NCI-H510A (cell line): Measurements from ENCODE around the gene PCSK5.

Experiments used
- DNase-seq: peaks from one replicate; lab custom pipeline; 2025; lab: John Stamatoyannopoulos, UW

PCSK5 gene

DNA sequence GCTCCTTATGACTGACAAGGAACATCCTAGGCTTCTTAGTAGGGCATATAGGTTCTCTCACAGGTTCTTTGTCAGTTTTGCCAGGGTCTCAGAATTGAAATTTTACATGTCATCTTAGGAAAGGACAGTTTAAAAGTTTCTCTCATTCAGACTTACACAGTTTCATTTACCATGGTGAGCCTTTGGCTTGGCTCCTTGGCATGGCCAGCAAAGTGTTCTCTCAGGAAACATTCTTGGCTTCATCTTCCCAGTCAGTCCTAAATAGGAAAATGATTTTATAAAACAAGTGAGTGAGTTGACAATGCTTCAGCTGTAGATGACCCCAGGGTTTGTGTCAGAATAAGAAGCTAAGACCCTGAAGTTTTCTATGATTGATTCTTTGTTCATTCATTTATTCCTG, 191.6 kb downstream of the PCSK5 start:
- no peak for DNase-seq

DNA sequence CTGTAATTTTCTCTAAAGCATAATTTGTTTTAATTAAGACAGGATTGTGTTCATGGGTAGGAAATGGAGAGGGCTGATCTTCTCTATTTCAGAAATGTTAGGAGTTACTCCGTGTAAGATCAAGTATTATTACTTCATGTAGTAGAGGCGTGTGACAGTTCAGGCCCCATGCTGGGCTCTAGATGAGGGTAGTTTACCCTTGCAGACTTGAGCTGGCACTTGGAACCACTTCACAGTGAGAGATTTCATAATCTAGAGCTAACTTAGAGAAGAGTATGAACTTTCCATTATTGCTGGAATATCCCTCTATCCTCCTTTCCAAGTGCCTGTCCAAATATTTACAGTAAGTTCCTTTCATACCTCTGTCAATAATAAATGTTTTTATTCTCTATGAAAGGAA, 195.1 kb downstream of the PCSK5 start:
- no peak for DNase-seq

DNA sequence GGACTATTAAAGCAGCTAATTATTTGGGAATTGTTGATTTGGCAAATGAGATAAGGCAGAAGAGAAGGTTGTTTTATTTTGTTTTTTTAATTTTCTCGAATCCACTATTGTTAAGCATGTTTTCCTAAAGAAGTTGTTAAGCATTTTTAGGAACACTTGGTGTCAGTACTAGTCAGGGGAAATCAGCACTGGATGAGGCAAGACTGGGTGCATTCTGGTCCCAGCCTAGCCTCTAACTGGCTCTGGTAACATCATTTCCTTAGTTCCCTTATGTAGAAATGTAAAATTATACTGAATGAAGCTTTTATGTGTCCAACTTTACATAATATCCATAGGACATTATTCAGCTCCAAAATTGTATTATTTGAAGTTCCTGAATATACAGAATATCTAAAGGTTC, 196.1 kb downstream of the PCSK5 start:
- no peak for DNase-seq

DNA sequence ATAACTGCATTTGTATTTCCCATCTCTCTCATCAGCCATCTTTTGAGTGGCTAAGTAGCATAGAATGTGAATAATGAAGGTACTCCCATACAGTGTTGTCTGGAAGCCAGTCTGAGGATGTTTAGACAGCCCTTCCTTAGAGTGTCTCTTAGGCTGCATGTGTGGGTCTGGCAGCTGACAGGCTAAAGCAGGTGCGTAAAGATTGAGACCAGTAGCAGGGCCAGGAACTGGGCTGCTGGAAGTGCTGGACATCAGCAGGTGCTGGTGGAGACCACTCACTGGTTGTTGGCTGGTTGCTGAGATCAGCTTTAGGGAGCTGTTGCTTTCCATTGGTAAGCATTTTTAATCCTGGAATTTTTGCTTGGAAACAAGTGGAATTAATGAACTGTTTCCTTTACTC, 197.5 kb downstream of the PCSK5 start:
- DNase-seq, result no peak

DNA sequence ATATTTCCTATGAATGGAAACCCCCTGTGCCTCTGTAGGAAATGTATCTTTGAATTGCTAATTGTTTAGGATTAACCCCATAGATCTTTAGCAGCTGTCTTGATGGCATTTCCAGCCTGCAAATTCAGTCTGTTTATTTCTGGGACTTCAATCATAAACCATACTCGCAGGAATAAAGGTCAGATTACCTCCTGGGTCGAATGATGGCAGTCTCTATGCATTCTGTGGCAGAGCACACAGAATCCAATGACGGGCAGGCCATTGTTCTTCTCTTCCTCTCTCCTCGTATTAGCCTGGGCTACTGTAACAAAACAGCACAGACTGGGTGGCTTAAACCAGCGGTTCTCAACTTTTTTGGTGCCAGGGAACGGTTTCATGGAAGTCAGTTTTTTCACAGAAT, 199.9 kb downstream of the PCSK5 start:
- DNase-seq, result no peak

DNA sequence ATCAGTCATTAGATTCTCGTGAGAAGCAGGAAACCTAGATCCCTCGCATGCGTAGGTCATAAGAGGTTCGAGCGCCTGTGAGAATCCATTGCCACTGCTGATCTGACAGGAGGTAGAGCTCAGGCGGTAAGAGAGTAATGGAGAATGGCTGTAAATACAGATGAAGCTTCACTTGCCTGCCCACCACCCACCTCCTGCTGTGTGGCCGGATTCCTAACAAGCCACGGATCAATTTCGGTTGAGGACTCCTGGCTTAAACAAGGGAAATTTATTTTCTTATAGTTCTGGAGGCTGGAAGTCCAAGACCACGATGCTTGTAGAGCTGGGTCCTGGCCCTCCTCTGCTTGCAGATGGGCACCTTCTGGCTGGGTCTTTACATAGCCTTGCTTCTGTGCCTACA, 200.4 kb downstream of the PCSK5 start:
- DNase-seq, result no peak

DNA sequence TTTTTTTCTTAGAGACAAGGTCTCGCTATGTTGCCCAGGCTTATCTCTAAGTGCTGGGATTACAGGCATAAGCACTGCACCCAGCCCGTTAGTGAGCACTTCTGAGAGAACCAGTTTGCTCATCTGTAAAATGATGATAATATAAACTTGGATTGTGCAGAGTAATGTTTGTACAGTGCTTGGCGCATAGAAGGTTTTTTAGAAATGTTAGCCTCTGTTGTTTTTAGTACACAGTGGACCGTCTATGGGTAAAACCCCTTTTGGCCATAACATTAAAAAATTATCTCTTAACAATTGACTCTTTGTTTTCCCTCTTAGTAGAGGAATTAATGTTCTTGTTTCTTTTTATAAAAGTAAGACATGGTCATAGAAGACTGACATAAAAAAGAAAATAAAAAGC, 202.1 kb downstream of the PCSK5 start:
- no peak for DNase-seq

DNA sequence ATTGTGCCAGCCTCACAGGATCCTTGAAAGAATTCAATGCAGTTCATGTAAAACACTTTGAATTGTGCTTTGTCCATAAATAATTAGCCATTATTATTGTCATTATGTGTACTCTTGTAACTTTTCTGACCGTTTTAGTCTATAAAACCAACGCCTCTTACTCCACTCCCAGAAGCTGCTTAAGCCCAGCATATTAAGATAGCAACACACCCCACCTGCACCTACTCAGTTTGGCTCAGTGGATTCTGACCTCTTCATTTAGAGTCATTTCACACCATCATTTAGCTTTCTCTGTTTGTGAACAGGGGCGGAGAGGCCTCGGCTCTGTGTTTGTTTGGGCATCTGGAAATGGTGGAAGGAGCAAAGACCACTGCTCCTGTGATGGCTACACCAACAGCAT, 205.1 kb downstream of the PCSK5 start:
- no peak for DNase-seq

DNA sequence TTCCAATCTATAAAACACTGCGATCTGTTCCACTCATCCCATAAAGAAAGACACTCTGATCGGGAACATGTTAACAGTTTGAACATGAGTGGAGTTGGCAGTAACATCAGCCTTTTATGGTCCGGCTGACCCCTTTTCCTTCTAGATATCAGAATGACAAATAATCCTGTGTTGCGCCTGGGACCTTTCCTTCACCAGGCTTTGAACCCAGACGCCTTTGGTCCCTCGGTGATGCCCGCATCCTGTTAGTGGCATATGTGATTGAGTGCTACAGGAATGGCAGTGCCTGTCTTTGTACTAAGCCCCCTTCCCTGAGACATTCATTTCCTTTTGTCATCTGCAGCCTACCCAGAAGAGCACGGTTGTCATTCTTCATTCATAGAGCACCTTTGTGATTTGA, 209.0 kb downstream of the PCSK5 start:
- DNase-seq, result no peak

DNA sequence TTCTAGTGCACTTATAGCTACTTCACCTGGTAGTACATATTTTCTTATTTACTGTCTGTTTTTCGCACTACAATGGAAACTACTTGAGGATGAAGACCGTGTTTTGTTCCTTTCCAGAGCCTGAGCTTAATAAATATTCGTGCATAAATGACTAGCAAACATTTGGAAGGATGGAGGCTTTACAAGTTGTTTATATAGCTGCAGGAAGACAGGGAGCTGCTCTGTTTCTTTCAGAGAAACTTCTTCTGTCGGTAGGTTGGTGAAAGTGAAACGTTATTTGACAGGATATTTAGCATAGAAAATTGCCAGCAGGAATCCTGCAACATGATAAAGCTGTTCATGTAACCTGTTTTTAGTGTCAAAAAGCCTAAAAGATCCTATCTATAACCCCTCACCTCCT, 210.6 kb downstream of the PCSK5 start:
- no peak for DNase-seq

DNA sequence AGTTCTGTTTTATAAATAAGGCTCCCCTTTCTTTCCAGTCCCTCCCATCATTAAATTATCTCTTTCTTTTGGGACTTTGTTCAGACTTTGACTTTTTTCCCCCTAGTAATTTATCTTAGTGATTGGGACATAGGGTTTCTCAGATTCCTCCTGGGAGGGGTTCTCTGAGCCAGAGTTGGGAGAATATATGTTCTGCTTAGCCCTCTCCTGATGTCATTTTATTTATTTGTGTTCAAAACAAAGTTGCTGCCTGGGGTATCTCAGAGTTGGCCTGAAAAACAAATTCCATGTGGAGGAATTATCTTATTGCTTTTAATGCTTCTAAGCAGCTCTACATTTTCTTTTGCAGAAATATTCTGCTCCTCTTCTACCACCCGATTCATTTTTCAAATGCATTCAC, 211.0 kb downstream of the PCSK5 start:
- no peak for DNase-seq

DNA sequence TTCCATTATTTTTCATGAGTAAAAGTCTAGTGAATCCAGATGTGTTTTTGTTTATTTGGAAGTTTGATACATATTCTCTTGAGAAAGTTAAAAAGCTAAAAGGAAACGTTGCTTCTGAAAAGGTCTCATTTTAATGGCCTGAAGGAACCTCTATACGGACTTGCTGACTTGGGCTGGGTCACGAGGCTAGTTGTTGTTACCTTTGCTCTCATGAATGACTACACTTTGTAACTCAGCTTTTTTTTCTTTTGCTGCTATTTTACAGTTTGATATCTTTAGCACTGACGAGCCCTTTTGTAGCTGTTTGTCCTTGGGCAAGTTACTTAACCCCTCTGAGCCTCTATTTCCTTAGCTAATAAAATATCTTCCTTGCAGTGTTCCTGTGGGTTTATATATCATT, 211.5 kb downstream of the PCSK5 start:
- no peak for DNase-seq

DNA sequence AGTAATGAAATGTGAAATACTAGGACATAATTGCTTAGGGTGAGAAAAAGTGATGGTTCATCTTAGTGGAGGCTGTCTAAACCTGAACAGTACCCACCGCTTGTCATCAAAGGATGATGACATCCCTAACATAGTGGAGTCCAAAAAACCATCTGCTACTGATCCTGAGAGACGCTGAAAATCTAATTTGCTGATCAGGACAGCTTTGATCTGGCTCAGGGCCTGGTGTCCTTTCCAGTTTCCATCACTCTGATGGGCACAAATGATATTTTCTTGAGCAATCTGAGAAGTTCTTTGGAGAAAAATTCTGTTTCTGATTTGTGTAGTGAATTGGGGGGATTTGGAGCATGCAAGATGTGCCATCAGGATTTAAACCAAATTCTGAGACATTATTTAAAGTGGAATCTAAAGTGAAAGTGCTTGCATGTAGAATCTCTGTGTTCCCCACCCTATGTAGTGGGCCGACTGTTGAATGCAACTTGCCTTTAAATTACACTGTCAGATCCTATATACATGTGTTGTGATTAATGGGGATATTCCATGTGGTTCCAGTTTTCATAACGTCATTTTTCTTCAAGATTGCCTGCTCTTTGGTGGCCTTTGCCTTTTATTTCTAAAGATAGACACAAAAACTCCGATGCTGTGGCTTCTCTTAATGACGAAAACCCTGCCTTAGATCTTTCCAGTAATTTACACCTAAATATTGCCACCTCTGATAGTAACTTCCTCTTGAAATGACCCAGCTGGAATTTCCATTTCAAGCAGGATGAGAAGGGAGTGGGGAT, 213.2 kb downstream of the PCSK5 start:
- no peak for DNase-seq

DNA sequence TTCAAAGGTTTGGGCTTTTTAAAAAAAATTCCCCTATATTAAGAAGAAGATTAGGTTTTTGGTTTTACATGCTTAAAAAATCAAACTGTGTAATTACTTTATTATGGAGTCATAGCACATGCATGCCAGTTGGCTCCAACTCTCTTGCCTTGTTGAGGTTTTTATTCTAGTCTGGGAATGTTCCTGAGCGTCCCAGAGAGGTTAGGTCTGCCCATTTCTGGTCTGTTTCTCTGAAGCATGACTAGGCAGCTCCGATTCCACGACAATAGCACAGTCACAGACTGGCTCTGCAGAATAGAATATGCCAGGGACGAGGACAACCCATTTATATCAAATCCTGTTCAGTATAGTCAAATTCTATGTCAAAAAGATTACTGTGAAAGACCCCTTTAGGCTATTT, 217.0 kb downstream of the PCSK5 start:
- no peak for DNase-seq

DNA sequence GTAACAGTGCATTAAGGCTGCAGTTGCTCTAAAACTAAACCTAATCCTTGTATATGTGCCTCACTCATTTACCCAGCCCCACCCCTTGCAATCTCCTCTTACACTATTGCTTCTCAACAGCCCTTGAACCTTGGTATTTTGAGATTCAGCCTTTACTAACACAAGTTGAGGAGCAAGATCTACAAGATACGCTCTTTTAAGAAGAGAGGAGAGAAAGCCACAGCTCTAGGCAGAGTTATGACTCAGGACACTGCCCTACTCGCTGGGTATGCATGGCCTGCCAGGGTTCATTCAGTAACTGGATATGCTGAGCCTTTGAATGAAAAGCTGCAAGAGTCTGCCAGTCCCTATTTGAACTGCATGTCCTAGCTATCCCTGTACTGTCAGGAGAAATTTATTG, 219.5 kb downstream of the PCSK5 start:
- no peak for DNase-seq

DNA sequence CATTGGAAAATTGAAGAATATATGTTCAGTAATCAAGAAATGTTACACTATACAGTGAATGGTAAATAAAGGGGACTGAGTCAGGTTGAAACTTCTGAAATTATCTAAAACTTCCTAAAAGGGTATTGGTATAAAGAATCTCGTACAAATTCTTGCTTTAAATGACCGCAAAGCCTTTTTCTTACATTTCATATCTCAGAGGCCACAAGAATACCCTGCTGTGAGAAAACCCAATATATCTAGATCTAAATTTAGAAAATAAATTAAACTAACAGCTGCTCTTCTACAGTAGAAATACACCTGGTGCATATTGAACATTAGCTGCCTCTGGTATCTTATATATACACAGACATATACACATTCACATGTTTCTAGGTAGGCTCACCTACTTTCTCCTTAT, 221.7 kb downstream of the PCSK5 start:
- no peak for DNase-seq

DNA sequence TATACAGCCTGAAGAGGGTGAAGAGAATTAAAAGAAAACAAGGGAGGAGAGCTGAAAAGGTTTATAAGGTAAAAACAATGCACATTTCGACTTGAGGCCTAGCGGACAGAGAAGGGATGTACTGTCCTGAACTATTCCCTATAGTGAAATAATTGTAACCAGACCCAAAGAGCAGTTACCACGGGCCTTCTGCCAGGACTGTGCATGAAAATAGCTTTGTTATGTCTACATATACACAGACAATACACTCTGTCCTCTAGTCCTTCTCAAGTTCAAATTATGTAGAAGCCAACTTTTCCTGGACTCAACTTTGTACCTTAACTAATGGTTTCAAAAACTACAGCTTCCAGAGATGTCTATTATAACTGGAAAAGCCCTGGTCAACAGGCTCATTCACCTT, 223.7 kb downstream of the PCSK5 start:
- DNase-seq, result no peak

DNA sequence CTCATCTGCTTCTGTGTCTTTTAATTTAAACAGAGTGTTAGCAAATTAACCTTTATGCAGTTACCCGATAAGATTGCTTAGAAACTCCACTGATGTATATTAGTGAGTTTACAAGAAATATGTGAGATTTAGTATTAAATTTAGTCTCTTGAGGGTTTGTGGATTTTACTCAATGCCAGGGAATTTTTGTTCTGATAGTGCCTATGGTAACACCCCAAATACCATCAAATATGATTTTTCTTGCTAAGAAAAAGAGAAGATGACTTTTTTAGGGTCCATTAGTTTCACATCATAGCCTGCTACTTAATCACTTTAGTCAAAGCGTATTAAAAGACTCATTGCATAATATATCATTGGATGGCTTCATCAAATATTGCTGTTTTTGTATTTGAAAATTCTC, 224.9 kb downstream of the PCSK5 start:
- DNase-seq, result no peak

DNA sequence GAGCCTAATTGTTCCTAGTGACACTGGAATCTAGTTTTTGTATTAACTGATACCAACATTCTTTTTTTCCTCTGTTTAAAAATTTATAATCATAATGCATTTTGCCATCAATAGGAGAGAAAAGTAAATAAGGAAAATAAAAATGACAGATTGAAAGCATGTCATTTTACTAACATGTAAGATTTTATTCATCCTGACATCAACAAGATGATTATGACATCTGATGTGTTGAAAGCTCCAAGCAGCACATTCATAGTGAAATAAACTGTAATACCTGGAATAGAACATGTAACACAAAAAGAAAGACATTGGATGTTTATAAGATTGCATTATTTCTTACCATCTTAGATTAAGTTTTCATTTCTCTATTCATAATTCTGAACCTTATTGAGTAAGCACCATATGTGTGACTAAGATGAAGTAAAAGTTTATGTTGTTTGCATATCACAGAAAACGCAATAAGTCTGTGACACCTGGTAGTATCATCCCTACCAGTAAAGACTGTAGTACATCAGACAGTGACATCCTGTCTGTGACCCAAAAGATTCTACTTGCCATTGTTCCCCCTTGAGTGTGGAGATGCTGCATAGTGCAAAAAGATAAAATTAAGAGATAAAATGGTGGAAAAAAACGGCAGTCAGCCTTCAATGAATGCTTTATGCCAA, 225.6 kb downstream of the PCSK5 start:
- no peak for DNase-seq

DNA sequence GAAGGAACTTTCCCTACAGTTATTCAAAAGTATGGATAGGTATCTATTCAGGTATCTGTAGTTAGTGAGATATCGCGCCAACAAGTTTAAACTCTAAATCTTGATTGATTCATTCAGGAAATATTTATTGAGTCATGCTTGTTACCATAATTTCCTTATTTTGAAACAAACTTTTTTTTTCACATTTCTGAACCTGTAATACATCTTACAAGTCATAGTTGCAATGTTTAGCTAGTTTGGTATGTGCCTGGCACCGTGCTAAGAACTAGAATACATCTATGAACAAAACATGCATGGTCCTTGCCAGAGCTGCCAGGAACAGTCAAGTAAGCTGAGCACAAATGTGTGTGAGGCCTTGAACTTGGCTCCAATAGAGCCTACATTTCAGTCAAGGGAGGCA, 226.4 kb downstream of the PCSK5 start:
- no peak for DNase-seq

DNA sequence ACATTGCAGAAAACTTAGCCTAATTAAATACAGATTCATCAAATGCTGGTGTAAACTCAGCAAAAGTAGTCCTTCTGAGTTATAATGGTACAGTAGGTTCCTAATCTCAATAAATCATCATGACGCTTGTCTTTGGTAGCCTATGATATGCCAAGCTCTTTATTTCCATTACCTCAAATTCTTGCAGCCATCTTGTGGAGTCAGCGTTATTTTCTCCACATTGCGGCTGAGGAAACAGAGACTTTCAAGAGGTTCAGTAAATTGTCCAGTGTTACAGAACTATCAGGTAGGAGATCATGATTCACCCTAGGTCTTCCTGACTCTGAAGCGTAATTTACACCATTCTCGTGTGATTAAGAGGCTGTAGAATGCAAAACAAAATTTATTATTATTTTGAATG, 237.2 kb downstream of the PCSK5 start:
- DNase-seq, result no peak

DNA sequence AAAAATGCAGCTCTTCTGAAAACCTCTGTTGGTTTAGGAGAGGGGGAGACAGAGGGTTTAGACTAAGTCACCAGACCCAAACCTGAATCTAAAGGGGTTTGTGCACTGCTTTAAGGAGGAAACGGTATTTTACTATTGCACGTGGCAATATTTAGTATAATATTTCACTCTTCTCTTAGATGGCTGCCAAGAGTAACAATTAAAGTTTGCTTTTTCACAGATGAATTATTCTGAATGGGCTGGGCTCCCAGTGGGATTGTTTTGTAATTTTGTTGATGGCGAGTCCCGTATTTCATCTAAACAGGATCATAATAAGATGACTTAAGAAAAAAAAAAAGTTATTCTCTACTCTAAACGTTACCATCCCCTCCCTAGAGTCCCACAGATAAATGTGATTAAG, 245.4 kb downstream of the PCSK5 start:
- no peak for DNase-seq

DNA sequence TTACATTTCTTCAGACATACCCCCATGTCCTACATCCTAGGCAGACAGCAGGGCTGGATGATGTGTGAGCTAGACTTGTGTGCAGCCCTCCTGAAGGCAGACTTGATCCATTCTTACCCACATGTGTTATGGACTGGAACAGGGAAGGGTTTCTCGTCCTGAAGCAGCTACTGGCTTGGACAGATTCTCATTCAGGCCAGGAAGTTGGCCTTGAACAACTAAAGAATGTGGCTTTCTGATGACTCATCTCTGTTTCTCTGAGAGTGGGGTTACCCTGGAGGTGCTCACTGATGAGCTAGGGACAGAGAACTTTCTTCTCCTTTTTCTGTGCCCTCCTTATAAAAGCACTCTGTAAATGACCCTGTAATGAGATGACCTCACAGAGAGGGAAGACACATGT, 246.5 kb downstream of the PCSK5 start:
- no peak for DNase-seq

DNA sequence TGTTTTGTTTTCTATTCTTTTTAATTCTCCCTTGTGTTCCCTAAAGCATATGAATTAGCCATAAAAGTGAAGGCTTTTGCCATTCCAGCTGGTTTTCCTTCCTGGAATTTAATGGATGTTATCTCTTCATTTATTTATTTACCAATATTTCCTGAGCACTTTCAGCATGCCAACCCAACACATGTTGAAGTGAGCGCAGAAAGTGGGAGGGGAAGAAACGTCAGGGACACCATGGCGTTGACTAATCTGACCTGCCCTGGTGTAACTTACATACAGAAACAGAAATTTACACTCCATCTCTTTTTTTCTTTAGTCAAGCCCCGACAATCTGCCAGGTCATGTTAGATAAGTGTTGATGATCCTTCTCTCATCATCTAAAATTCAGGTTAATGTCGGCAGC, 247.5 kb downstream of the PCSK5 start:
- no peak for DNase-seq
